ENCODE results near the gene TPO.

- TF ChIP-seq, protein P1, sequence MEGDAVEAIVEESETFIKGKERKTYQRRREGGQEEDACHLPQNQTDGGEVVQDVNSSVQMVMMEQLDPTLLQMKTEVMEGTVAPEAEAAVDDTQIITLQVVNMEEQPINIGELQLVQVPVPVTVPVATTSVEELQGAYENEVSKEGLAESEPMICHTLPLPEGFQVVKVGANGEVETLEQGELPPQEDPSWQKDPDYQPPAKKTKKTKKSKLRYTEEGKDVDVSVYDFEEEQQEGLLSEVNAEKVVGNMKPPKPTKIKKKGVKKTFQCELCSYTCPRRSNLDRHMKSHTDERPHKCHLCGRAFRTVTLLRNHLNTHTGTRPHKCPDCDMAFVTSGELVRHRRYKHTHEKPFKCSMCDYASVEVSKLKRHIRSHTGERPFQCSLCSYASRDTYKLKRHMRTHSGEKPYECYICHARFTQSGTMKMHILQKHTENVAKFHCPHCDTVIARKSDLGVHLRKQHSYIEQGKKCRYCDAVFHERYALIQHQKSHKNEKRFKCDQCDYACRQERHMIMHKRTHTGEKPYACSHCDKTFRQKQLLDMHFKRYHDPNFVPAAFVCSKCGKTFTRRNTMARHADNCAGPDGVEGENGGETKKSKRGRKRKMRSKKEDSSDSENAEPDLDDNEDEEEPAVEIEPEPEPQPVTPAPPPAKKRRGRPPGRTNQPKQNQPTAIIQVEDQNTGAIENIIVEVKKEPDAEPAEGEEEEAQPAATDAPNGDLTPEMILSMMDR (IDR thresholded peaks at IDR 0.05; ENCODE audit: low read length): no peak
- no peak for TF ChIP-seq EZH2phosphoT487 (IDR thresholded peaks at IDR 0.05; ENCODE audit: low read length)
These were observed 9.5 kb downstream of the TPO start for GRCh38 chr2:1422716-1423285.

Data from MM.1S (cell line).